Transverse colon (tissue), 4 donors: ENCODE measurements around the gene PIGU. TPM values are rescaled to one million over a fixed set of nuclear protein-coding genes. Genes with fewer than 3 reads are reported as not detected.

Experiments
- DNase-seq: peaks from one replicate; pipeline ENCODE4 v3.0.0-alpha.2; 2019
- H3K27ac ChIP-seq, 4 donors: fragments of 200-600 bp; sonication (generic); 2 replicates each; pipeline ENCODE4 v1.5.1; 2016 to 2018; ENCODE audit warnings: inconsistent platforms in 4 of 4
- H3K27me3 ChIP-seq: fragments of 200-600 bp; sonication (generic); 2 replicates; pipeline ENCODE4 v1.5.1; 2017; ENCODE audit warnings: inconsistent platforms
- H3K36me3 ChIP-seq, 4 donors: fragments of 200-600 bp; sonication (generic); 2 replicates each; pipeline ENCODE4 v1.5.1; 2017 to 2019; ENCODE audit warnings: inconsistent platforms in 4 of 4
- H3K4me1 ChIP-seq, 4 donors: fragments of 200-600 bp; sonication (generic); 2 replicates each; pipeline ENCODE4 v1.5.1; 2017 to 2020; ENCODE audit warnings: inconsistent platforms in 4 of 4
- H3K4me3 ChIP-seq, 4 donors: fragments of 200-600 bp; sonication (generic); 1 replicate in 1 of 4; 2 replicates in 3 of 4; pipeline versions ENCODE4 v1.5.1 to v1.6.1; 2017 to 2019; ENCODE audit warnings: inconsistent platforms in 4 of 4
- H3K9me3 ChIP-seq, 2 donors: fragments of 200-600 bp; sonication (generic); 2 replicates each; pipeline ENCODE4 v1.5.1; 2017 to 2019; ENCODE audit warnings: inconsistent platforms in 2 of 2
- CTCF ChIP-seq, 5 experiments: fragments of 200-600 bp in 3 of 5; fragments of 450-650 bp in 2 of 5; sonication (generic) in 3 of 5; IDR thresholded peaks; 1 replicate in 2 of 5; 2 replicates in 3 of 5; pipeline ENCODE4 v1.5.1; 2016 to 2017; ENCODE audit warnings: antibody characterized with exemption in 5 of 5, inconsistent platforms in 3 of 5, mild to moderate bottlenecking in 2 of 5, moderate library complexity in 1 of 5
- EP300 ChIP-seq: sonication (generic); formaldehyde crosslinking; IDR thresholded peaks from one replicate; pipeline ENCODE4 v1.6.1; 2017; ENCODE audit warnings: antibody characterized with exemption, low read depth
- POLR2A ChIP-seq: fragments of 450-650 bp; IDR thresholded peaks from one replicate; pipeline ENCODE4 v1.6.1; 2016; ENCODE audit warnings: antibody characterized with exemption, mild to moderate bottlenecking, moderate library complexity
- POLR2AphosphoS5 ChIP-seq, 3 donors: sonication (generic); formaldehyde crosslinking; IDR thresholded peaks; one replicate each; pipeline ENCODE4 v1.6.1; 2016; ENCODE audit warnings: antibody characterized with exemption in 3 of 3
- WGBS, 2 donors: methylation state at CpG; one replicate each; pipeline ENCODE4 v1.1.5; 2018; ENCODE audit warnings: low coverage in 1 of 2; 5-methylcytosine and 5-hydroxymethylcytosine counted together
- in situ Hi-C, 4 donors: fragments of 200-750 bp; cut with MboI; loops; one replicate each; pipeline versions ENCODE4 v1.15.0 to v1.15.1; 2017; ENCODE audit warnings: low sequenced_read_pairs in 3 of 4, low pct_ligation_motif_present in 1 of 4, low pct_unique_long_range_greater_than_20kb in 1 of 4
- intact Hi-C: fragments of 100-400 bp; cut with DNase I; formaldehyde crosslinking; loops from one replicate; pipeline ENCODE4 v1.15.1; 2023; ENCODE audit warnings: low total_unique reads
- total RNA-seq, 4 donors: library from RNA; depleted of rRNA; stranded (reverse); fragments of >200 nt; gene quantifications; one replicate each; pipeline ENCODE4 v1.1.0, GENCODE V29; 2016

PIGU gene
- total RNA-seq, 4 donors from 2014 or later: 4.1 to 28.7 (median 16.8) TPM

GRCh38 chr20:34579191-34579978 is 97.5 kb downstream of the PIGU start:
- WGBS, 2 donors: 54 to 59% methylated on average over 9 to 11 of the region's 11 CpGs
- Histone ChIP-seq H3K27ac (peak overlapping the region; percentile 52 to 67 (median 62)), H3K9me3 (no peaks in the 10 kb centered on the region), H3K27me3 (no peaks in the 10 kb centered on the region), H3K4me1 (peaks cover 22 to 60% (median 43%) of the 10 kb centered on the region in 4 donors), H3K4me3 (no peak overlapping the region), H3K36me3 (no peaks in the 10 kb centered on the region)
- in situ Hi-C loops (no loop called here), intact Hi-C loops (no loop called here)
- no peak for TF ChIP-seq POLR2A
- TF ChIP-seq POLR2AphosphoS5 (IDR thresholded peaks at IDR 0.05): peak in 2 of 3 donors; percentile 71 to 74
- TF ChIP-seq EP300: no peak
- TF ChIP-seq CTCF (IDR thresholded peaks at IDR 0.05): peak; percentile 47 to 83 (median 60)
- DNase-seq: peak; percentile 83

GRCh38 chr20:34578521-34578920 is 98.4 kb downstream of the PIGU start:
- H3K36me3 ChIP-seq: no peaks in the 10 kb centered on the region
- in situ Hi-C loops: no loop called here
- no peaks in the 10 kb centered on the region for H3K27me3 ChIP-seq
- H3K9me3 ChIP-seq: no peaks in the 10 kb centered on the region
- intact Hi-C loops: no loop called here
- no peak for TF ChIP-seq POLR2AphosphoS5 (IDR thresholded peaks at IDR 0.05)
- no peak for TF ChIP-seq EP300
- no peak for TF ChIP-seq POLR2A
- no peak for TF ChIP-seq CTCF (IDR thresholded peaks at IDR 0.05)
- no peak overlapping the region for H3K4me3 ChIP-seq
- DNase-seq: no peak
- peaks cover 22 to 56% (median 39%) of the 10 kb centered on the region in 4 donors for H3K4me1 ChIP-seq
- 76% methylated on average over 6 of the region's 6 CpGs; no CpG with 5 or more reads in 1 of the 2 donors for whole genome bisulfite sequencing, 2 donors
- no peak overlapping the region for H3K27ac ChIP-seq

- Histone ChIP-seq H3K4me1 (peaks cover 22 to 51% (median 37%) of the 10 kb centered on the region in 4 donors), H3K27ac (no peak overlapping the region), H3K36me3 (no peaks in the 10 kb centered on the region), H3K9me3 (no peaks in the 10 kb centered on the region), H3K27me3 (no peaks in the 10 kb centered on the region), H3K4me3 (no peak overlapping the region)
- WGBS, 2 donors: 74 to 81% methylated on average over 2 of the region's 2 CpGs
- DNase-seq: no peak
- TF ChIP-seq POLR2A (no peak), POLR2AphosphoS5 (IDR thresholded peaks at IDR 0.05) (no peak), CTCF (IDR thresholded peaks at IDR 0.05) (no peak), EP300 (no peak)
- in situ Hi-C loops: no loop called here
- intact Hi-C loops: no loop called here
These were observed 98.9 kb downstream of the PIGU start for GRCh38 chr20:34578025-34578424.

- H3K4me3 ChIP-seq: no peak overlapping the region
- H3K4me1 ChIP-seq: peaks cover 20 to 42% (median 32%) of the 10 kb centered on the region in 4 donors
- no peak for TF ChIP-seq CTCF (IDR thresholded peaks at IDR 0.05)
- no peak for TF ChIP-seq POLR2AphosphoS5 (IDR thresholded peaks at IDR 0.05)
- no peak for TF ChIP-seq EP300
- no peak for TF ChIP-seq POLR2A
- intact Hi-C loops (no loop called here), in situ Hi-C loops (no loop called here)
- no peak overlapping the region for H3K27ac ChIP-seq
- 96 to 100% methylated on average over 3 to 4 of the region's 4 CpGs for WGBS, 2 donors
- H3K36me3 ChIP-seq: no peaks in the 10 kb centered on the region
- DNase-seq: no peak
- H3K9me3 ChIP-seq: no peaks in the 10 kb centered on the region
- no peaks in the 10 kb centered on the region for H3K27me3 ChIP-seq
These were observed 99.8 kb downstream of the PIGU start for GRCh38 chr20:34577061-34577460.
